ENCODE measurements around the gene PLD5. TPM values are rescaled to one million over a fixed set of nuclear protein-coding genes. Genes with fewer than 3 reads are reported as not detected.

The PLD5 gene
- total RNA-seq, 3 donors from 2014 or later (not counting 1 experiment from before 2014, with no cell fraction given) = not detected

DNA sequence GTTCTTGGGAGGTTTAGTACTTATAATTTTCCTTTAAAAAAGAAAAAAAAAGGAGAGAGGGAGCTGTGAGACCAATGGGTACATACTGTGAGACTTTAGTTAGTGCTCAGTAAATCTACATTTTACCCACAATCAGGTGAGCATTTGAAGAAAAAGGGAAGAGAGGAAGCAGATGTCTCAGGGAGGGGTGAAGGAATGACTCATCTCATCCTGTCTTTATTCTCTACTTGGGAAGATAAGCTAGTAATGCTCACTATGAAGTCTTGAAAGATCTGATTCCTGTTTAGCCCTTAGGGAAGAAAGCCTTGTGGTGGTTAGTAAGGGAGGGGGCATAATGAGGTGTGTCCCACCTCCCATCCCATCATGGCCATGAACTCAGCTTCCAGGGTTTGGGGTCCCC lies 112.6 kb downstream of the PLD5 start:
- no peaks in the 10 kb centered on the region for H3K4me1 Mint-ChIP-seq

DNA sequence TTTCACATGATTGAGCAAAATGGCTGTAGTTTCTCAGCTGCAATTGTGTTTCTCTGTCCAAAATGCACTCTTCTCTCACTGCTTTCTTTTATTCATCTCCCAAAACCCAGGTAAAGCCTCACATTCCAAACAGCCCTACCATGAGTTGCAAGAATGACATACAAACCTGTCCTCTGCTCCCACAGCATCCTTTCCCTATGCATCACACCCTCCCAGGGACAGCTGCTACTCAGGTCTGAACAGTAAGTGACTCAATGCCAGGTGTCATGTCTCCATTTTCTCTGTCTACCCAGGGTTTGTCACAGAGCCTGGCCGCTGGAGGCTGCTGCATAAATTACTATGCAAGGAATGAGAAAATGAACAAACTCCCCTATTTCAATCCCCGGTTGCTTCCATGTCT lies 118.5 kb downstream of the PLD5 start:
- Mint-ChIP-seq H3K27me3 (ENCODE audit: low read depth in 2 of 2) (no peaks in the 10 kb centered on the region), H3K4me1 (no peaks in the 10 kb centered on the region), H3K4me3 (no peak overlapping the region), H3K27ac (no peak overlapping the region), H3K36me3 (no peaks in the 10 kb centered on the region), H3K9me3 (peaks cover 0 to 10% of the 10 kb centered on the region in 2 donors)
- intact Hi-C loops (cut with micrococcal nuclease) = no loop called here
- no peak for DNase-seq
- no peaks in the 10 kb centered on the region for H3K36me3 ChIP-seq (ENCODE audit: control insufficient read depth, insufficient read depth, low read length)
- no peak for ATAC-seq
- H3K4me1 ChIP-seq (ENCODE audit: control insufficient read depth, insufficient read depth, low read length) = no peaks in the 10 kb centered on the region
- no peak overlapping the region for H3K27ac ChIP-seq (ENCODE audit: low read length)
- H3K4me3 ChIP-seq (ENCODE audit: low read length) = no peak overlapping the region
- 94% methylated on average over 2 of the region's 2 CpGs for WGBS (ENCODE audit: insufficient coverage)
- H3K27me3 ChIP-seq (ENCODE audit: control insufficient read depth, insufficient read depth, low read length) = no peaks in the 10 kb centered on the region
- TF ChIP-seq, protein P1, sequence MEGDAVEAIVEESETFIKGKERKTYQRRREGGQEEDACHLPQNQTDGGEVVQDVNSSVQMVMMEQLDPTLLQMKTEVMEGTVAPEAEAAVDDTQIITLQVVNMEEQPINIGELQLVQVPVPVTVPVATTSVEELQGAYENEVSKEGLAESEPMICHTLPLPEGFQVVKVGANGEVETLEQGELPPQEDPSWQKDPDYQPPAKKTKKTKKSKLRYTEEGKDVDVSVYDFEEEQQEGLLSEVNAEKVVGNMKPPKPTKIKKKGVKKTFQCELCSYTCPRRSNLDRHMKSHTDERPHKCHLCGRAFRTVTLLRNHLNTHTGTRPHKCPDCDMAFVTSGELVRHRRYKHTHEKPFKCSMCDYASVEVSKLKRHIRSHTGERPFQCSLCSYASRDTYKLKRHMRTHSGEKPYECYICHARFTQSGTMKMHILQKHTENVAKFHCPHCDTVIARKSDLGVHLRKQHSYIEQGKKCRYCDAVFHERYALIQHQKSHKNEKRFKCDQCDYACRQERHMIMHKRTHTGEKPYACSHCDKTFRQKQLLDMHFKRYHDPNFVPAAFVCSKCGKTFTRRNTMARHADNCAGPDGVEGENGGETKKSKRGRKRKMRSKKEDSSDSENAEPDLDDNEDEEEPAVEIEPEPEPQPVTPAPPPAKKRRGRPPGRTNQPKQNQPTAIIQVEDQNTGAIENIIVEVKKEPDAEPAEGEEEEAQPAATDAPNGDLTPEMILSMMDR (IDR thresholded peaks at IDR 0.05) = no peak
- no peaks in the 10 kb centered on the region for H3K9me3 ChIP-seq (ENCODE audit: control insufficient read depth, insufficient read depth, low read length)

More for the DNA sequence above, 112.6 kb downstream of the PLD5 start:
- DNase-seq = no peak
- Histone ChIP-seq H3K27me3 (ENCODE audit: control insufficient read depth, insufficient read depth, low read length) (no peaks in the 10 kb centered on the region), H3K27ac (ENCODE audit: low read length) (no peak overlapping the region), H3K4me1 (ENCODE audit: control insufficient read depth, insufficient read depth, low read length) (no peaks in the 10 kb centered on the region), H3K4me3 (ENCODE audit: low read length) (no peak overlapping the region), H3K36me3 (ENCODE audit: control insufficient read depth, insufficient read depth, low read length) (no peaks in the 10 kb centered on the region), H3K9me3 (ENCODE audit: control insufficient read depth, insufficient read depth, low read length) (no peaks in the 10 kb centered on the region)
- no peak overlapping the region for H3K27ac Mint-ChIP-seq
- ATAC-seq = no peak
- H3K4me3 Mint-ChIP-seq = no peak overlapping the region
- intact Hi-C loops (cut with micrococcal nuclease) = no loop called here
- no peaks in the 10 kb centered on the region for H3K27me3 Mint-ChIP-seq (ENCODE audit: low read depth in 2 of 2)
- peaks cover 0 to 9% of the 10 kb centered on the region in 2 donors for H3K9me3 Mint-ChIP-seq
- H3K36me3 Mint-ChIP-seq = no peaks in the 10 kb centered on the region
- TF ChIP-seq, protein P1 (IDR thresholded peaks at IDR 0.05) = no peak

DNA sequence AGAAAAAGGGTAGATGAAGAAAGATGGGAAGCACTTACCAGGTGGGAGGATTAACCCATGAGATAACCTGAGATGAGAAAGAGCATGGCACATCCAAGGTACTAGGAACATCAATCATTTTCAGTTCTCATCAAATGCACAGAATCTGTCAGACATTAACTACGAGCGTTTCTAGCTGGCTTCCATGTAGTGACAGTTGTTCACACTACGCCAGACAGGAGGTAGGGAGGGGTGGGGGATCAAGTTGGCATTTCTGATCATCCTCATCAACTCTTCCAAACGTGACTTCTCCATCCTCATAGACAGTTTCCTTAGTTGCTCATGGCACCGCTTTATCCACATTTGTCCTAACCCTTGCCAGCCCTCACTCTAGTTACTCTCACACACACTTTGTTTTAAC lies 120.2 kb downstream of the PLD5 start:
- Histone ChIP-seq H3K36me3 (ENCODE audit: control insufficient read depth, insufficient read depth, low read length) (no peaks in the 10 kb centered on the region), H3K4me1 (ENCODE audit: control insufficient read depth, insufficient read depth, low read length) (no peaks in the 10 kb centered on the region), H3K27me3 (ENCODE audit: control insufficient read depth, insufficient read depth, low read length) (no peaks in the 10 kb centered on the region), H3K4me3 (ENCODE audit: low read length) (no peak overlapping the region), H3K27ac (ENCODE audit: low read length) (no peak overlapping the region), H3K9me3 (ENCODE audit: control insufficient read depth, insufficient read depth, low read length) (no peaks in the 10 kb centered on the region)
- Mint-ChIP-seq H3K27me3 (ENCODE audit: low read depth in 2 of 2) (no peaks in the 10 kb centered on the region), H3K4me1 (no peaks in the 10 kb centered on the region), H3K9me3 (peaks cover 0 to 8% of the 10 kb centered on the region in 2 donors), H3K27ac (no peak overlapping the region), H3K4me3 (no peak overlapping the region), H3K36me3 (no peaks in the 10 kb centered on the region)
- TF ChIP-seq, protein P1 (IDR thresholded peaks at IDR 0.05) = no peak
- intact Hi-C loops (cut with micrococcal nuclease) = no loop called here
- DNase-seq (no peak), ATAC-seq (no peak)
- WGBS (ENCODE audit: insufficient coverage) = 84% methylated on average over 3 of the region's 5 CpGs

DNA sequence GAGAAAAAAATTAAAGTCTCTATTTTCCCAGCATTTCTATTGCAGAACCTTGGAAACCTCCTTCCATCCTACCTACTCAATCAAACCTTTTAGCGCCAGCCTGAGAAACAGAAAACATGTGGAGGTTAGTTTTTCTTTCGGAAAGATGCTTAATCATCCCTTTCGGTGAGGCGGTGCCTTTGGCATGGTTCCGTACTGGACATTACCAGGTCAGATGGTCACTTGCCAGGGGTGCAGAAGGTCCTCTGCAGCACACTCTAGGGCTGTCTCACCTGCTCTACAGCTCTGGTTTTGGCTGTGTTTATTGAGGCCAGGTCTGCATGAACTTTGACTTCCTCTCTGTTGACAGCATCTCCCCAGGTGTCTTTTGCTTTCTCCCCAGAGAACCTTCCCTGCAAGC lies 121.5 kb downstream of the PLD5 start:
- Mint-ChIP-seq H3K36me3 (peaks cover under 1% of the 10 kb centered on the region), H3K4me1 (no peaks in the 10 kb centered on the region), H3K27me3 (ENCODE audit: low read depth in 2 of 2) (no peaks in the 10 kb centered on the region), H3K27ac (no peak overlapping the region), H3K9me3 (peaks cover 0 to 6% of the 10 kb centered on the region in 2 donors), H3K4me3 (no peak overlapping the region)
- H3K4me1 ChIP-seq (ENCODE audit: control insufficient read depth, insufficient read depth, low read length) = no peaks in the 10 kb centered on the region
- no peaks in the 10 kb centered on the region for H3K9me3 ChIP-seq (ENCODE audit: control insufficient read depth, insufficient read depth, low read length)
- no peak overlapping the region for H3K4me3 ChIP-seq (ENCODE audit: low read length)
- ATAC-seq = no peak
- no peak overlapping the region for H3K27ac ChIP-seq (ENCODE audit: low read length)
- WGBS (ENCODE audit: insufficient coverage) = 94% methylated on average over 5 of the region's 5 CpGs
- intact Hi-C loops (cut with micrococcal nuclease) = no loop called here
- DNase-seq = no peak
- H3K27me3 ChIP-seq (ENCODE audit: control insufficient read depth, insufficient read depth, low read length) = no peaks in the 10 kb centered on the region
- TF ChIP-seq, protein P1 (IDR thresholded peaks at IDR 0.05) = no peak
- H3K36me3 ChIP-seq (ENCODE audit: control insufficient read depth, insufficient read depth, low read length) = no peaks in the 10 kb centered on the region
